GM21423 (cell line): Measurements from ENCODE around the gene ACOXL.
A peak's percentile ranks its signal among the peaks of the same experiment; 100 is the strongest.

ENCODE experiments used
- ATAC-seq: cut with Tn5 transposase; IDR thresholded peaks from one replicate; pipeline ENCODE4 v1.9.1; 2021; ENCODE audit warnings: mild to moderate bottlenecking, moderate library complexity; ENCODE audit not compliant: unreplicated experiment

Gene ACOXL

DNA sequence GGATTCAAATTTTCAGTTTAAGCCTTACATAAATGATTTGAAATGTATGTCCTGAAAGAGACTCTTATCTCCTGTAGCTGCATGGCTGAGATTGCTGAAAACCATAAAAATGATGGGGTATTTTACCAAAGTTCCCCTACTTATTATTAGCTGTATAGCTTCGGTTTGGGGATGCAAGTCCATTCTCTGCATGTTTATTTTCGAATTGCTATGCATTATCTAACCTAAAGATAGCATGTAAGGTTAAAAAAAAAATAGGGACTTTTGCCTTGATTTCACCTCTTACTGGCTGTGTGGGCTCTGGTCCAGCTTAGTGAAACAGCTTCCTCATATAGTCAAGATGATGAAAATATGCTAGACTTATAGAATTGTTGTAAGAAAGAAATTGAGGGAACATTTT lies 14.0 kb upstream of the ACOXL start:
- ATAC-seq = no peak

DNA sequence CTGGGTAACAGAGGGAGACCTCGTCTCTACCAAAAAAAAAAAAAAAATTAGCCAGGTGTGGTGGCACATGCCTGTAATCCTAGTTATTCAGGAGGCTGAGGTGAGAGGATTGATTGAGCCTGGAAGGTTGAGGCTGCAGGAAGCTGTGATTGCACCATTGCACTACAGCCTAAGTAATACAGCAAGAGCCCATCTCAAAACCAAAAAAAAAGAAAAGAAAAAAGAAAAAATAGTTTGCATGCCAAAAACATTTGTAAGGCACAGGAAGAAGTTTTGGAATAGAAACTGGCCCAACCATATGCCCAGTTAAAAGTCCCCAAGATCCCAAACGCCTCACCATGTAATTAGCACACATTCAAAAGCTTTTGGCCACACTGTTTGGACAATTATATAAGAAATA lies 13.4 kb upstream of the ACOXL start:
- ATAC-seq = no peak

DNA sequence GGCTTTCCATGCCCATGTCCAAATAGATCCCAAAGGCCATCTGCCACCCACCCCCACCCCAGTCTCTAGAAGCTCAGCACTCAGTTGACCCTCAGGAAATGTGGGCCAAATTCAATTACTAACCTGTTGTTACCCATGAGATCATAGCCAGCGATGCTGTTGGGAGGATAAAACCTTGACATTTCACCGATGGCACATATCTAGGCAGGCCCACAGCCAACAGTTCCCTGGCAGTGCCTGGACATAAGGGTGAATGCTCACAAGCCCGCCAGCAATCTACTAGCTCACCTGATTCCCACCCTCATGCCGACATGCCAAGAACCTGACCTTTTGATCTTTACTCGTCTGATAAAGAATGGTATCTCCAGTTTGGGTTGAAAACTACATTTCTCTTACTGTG lies 11.8 kb upstream of the ACOXL start:
- ATAC-seq = no peak

DNA sequence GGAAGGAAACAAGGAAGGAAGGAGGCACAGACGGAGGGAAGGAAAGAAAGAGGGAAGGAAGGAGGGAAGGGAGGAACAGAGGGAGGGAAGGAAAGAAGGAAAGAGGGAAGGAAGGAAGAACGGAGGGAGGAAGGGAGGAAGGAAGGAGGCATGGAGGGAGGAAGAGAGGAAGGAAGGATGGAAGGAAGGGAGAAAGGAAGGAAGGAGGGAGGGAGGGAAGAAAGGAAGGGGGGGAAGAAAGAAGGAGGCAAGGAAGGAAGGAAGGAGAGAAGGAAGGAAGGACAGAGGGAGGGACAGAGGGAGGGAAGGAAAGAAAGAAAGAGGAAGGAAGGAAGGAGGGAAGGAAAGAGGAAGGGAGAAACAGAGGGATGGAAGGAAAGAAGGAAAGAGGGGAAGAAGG lies 7.6 kb upstream of the ACOXL start:
- no peak for ATAC-seq

DNA sequence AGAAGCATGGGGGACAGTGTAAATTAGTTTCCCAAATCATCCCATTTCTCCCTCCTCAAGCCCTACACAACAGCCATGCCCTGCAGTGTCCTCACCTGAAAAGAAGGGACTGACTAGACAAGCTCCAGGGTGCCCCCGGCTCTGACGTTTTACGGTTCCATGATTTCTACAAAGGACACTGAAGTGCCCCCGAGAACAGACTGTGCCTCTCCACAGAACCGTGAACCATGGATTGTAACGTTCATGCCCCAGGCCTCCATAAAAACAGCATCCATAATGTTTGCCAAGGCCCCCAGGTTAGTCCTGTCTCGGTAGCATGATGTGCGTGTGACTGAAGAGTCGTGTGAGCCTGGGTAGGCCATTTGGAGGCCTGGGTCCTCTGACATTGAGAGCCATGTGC lies 7.0 kb upstream of the ACOXL start:
- no peak for ATAC-seq

DNA sequence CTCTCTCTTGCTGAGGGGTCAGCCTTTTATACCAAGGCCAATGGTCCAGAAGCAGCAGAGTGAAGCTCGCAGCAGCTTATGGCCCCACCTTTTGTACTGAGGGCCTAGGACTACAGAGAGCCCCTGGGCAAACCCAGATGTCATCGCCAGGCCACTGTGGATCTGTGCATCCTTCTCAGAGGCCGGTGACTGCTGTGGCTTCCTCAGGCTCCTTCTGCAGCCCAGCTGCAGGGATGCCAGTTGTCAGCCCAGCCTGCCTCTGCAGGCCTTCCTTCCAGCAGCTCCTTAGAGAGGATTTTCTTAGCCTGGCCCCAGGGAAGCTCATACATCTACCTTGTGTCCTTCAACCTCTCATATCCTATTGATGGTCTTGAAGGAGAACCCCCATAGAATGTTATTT lies 6.5 kb upstream of the ACOXL start:
- no peak for ATAC-seq

DNA sequence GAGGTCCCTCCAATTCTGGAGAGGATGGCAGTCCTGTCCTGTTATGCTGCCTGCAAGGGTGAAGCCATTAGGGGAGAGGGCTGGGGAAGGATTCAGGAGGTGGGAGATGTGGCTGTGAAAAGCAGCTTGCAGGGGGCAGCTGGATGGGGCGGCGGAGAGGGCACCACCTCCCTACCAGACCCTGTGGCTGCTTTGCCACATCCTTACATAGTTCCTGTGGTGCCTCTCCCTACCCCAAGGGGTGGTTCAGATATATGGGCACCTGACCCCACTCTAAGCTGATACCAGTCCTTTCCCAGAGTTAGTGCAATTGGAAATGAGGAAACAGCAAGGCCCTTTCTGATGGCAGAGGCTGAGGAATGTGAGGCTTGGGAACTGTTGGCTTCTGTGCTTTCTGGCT lies 6.1 kb upstream of the ACOXL start:
- no peak for ATAC-seq

DNA sequence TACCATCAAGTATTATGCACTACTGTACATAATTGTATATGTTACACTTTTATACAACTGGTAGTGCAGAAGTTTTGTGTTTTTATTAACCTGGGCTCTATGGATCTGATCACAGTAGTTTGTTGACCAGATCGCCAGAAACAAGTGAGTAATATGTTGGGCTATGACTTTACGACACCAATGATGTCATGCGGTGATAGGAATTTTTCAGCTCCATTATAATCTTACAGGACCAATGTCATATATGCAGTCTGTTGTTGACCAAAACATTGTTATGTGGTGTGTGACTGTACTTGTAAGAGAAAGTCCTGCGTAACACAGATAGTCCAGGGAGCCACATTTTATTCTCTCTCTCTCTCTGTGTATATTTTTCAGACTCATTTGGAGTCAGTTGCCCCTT lies 4.5 kb upstream of the ACOXL start:
- no peak for ATAC-seq

DNA sequence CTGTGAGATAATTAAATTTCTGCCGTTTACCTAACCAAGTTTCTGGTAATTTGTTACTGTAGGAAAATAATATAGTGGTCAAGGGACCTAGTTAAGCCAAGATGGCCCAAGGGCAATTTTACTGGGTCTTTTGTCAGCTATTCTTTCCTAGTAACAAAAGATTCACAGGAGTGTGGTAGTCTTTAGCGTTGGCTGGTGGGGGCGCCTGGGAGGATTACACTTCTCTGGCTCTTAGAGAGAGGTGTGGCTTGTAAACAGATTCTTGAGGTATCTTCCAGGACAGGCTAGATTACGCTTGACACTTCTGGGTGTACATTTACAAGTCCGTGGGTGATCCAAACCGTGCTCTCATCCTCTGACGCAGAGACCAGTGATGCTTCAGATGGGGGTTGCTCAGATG lies 3.3 kb upstream of the ACOXL start:
- ATAC-seq = no peak

DNA sequence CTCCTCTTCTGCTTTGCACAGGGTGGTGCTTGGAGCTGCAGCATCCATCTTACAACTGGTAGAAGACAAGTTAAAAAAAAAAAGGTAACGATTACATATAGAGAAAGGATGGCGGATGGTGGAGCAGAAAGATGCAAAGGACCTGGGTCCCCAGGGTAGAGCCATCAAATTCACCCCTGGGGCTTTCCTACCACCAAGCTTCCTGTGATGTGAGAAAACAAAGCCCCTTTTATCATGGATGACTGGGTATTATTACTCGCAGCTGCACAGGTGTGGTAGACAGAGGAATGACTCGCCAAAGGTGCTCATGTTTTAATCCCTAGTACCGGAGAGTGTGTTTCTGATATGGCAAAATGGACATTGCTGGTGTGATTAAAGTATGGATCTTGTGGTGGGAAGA lies 1.3 kb upstream of the ACOXL start:
- ATAC-seq = no peak

DNA sequence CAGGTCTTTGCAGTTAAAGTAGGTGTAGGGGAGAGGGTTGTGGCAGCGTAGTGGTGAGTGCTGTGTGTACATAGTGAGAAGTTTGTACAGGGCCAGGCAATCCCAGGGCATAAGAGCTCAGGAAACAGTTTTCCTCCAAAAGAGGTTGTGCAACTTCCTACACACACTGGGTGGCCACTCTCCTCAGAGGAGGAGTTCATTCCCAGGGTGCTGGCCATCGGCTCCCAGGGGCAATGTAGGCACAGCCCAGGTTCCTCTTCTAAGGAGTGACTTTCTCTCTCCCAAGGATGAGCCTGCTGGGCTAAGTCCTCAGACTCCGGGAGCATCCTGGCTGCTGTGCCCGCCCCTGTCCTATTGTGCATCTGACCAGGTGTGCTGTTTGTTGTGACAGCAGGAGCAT lies 3.0 kb downstream of the ACOXL start:
- ATAC-seq = no peak

DNA sequence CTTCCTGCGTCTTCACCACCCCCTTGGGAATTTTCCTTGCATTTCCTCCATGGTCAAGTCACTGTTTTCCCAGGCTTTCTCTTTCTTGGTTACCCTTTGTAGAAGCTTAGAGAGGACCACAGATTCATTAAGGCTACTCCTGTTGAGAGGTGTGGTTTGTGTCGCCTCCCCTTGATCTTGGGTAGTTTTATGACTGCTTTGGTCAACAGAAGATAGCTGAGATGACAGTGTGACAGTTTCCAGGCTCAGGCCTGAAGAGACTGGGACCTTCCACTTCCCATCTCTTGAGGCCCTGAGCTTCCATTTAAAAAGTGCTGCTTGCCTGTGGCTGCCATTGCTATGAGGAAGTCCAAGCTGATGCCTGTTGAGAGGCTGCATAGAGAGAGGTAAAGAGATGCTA lies 5.4 kb downstream of the ACOXL start:
- no peak for ATAC-seq

DNA sequence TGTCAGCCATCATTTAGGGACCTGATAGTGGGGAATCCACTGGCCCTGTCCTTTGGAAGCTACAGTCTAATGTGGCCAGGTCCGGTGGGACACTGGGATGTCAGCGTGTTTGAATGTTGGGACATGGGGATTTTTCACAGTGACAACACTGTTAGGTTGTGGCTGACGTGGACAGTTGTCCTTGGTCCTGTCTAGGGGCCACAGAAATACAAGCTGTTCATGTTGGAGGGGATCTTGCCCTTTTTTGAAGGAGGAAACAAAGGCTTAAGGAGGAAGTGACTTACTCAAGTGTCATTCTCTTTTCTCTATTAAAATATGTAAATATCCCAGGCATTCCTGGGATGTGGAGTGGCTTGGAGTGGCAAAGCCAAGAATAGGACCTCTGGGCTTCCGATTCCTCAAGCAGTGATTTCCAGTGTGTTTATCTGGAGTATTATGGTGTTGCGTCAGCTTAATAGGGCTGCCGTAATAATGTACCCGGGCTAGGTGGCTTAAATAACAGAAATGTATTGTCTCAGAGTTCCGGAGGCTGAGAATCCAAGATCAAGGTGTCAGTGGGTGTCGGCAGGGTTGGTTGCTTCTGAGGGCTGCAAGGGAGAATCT lies 8.5 kb downstream of the ACOXL start:
- no peak for ATAC-seq

DNA sequence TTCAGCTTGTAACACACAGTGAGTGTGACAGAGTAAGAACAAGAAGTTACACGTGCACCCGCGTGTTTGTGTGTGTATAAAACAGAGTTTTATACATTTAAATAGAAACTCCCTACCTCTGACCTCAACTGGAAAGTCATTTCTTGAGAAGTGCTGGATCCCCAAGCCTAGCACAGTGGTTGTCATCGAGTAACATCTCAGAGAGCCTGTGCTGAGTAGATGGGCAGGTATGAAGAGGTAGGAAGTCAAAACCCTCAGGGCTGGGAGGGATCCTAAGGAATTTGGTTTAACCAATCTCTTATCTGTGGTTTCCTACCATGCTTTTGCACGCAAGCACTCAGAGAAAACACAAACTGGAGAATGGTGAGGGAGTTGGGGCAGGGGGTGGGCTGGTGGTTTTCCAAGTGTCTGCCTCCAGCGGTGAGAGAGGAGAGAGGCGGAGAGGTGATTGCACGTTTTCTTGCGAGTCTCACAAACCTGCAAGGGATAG lies 9.2 kb downstream of the ACOXL start:
- no peak for ATAC-seq

DNA sequence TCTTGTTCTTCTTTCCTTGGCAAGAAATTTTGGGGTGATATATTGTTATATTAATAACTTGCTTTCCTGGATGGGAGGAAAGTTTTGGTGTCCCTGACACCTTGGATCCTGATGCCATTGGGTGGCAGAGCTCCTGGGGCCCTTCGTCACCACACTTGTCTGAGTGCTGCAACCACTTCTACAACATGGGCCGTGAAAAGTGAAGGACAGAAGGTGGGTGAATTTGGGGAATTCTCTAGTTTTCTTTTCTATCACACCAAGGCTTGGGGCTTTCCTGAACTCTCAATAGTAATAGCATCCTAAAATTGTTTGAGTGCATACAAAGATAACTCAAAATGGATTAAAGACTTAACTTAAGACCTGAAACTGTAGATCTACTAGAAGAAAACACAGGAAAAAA lies 10.0 kb downstream of the ACOXL start:
- ATAC-seq = no peak

DNA sequence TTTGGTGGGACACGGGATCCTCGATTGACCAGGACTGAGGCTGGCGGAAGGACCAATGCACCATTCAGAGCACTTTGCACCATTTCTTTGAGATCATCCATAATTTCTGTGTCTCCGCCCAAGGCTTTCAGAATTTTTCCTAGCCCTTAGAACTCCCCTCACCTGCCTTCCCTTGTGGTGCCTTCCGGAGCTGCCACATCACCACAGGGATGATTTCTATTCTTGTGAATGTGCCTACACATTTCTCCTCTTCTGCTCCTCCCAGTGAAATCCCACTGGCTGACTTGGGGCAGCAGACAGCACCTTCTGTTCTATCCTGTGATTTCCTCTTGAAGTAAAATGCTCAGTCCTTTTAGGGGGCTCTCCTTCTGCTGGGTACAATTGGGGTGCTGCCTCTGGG lies 11.2 kb downstream of the ACOXL start:
- ATAC-seq = no peak

DNA sequence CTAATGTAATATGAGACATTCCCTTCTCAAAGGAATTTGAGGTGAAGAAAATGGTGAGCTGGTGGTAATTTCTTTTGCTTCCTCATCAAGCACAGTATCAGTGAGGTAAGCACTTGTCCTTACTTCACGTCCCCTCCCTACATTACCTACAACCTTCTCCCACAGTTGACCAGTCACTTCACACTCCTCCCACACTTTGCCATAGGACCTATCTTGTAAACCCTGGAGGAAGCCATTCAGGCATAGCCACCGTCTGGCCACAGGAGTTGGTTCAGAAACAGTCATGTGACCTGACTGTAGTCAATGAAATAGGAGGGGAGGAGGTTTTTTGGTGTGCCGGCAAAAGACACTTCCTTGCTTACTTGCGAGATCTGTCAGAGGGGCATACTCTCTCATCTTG lies 12.1 kb downstream of the ACOXL start:
- ATAC-seq = no peak

DNA sequence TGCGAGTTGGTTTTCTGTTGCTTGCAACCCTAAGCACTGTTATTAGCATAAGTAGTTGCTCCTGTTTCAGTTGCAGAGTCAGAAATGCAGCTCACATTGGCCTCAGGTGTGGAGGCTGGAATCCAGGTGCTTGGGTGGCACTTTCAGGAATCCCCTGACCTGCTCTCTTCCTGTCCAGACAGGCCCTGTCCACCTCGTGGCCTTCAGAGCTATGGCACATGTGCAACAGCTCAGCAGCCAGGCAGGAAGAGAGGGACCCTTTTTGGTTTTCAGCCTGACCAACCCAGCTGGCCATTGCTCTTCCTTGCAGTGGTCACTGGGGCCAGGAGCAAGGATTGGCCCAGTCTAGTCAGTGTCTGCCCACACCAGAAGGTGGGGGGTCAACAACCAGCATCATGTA lies 12.7 kb downstream of the ACOXL start:
- no peak for ATAC-seq

DNA sequence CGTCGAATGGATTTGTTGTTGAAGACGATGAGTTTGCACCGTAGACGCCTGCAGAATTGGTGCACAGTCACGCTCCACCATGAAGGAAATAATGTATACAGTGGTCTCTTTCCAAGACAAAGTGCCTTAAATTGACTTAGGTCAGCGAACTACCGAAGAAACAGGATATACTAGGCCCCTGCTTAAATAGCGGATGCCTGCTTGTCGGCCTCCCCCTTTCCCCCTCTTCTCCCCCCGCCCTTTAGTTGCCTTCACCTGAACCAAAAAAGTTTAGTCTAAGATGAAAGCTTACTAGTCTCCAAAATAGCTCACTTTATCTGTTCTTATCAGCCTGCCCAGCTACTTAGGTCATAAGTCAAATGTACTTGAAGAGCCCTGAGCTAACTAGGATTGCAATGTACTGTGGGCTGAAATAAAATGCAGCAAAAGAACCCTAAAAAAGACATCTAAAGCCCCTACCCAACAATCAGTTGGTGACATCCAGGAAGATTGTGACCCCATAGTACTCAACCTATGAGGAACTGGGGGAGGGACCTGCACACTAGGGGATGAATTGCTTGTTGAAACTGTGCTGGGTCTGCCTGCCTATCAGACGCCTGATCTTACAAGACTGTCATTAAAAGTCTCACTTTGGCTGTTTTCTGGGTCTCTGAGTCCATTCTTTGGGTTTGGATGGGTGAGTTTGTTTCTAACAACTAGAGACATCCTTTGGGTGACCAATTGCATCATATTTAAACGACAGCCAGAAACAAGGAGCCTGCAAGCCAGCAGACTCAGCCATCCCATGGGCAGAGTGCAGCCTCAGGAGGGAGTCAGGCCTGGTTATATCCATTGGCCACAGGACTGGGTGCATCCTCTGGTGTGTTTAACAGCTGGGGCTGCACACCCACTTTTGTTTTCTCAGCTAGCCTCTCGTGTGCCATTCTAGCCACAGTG lies 14.5 kb downstream of the ACOXL start:
- no peak for ATAC-seq

DNA sequence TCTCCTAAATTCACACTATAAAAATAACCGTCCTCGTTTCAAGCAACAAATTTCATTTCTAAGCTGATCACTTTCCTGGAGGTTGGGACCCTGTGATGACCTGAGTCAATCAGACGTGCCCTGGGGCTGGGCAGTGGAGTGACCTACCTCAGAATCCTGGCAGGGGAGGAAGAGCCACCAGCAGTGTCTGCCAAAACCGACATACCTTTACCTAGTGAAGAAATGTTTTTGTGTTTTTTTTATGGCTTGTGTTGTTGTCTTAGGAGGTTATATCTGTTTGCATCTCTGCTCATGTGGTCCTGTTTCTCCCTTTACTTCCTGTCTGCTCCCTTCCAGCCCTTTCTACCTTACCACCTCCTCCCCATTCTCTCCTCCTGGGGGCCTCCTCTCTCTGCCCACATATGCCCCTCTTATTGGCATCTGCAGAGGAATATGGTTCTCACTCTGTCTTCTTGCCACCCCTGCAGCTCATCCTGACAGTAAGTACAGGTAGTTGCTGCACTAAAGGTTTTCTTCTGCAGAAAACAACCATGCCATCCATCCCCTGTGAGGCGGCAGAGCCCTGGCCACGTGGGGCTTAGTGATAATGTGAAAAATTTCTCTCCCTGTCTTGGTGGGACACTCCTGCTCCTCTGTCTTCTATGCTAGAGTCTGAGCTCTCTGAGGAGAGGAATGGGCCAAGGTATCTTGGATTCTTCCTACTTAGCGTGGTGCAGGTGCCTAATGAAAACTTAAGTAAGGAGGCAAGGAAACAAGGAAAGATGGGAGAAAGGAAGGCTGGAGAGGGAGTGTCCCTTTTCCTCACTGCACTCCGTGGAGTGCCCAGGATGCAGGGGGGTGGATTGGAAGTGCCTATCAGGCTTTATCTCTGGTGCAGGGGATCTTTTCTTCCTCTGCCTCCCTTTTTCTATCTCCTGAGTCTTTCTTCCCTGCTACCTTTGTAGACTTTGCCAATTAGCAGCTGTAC lies 15.4 kb downstream of the ACOXL start:
- ATAC-seq = no peak

DNA sequence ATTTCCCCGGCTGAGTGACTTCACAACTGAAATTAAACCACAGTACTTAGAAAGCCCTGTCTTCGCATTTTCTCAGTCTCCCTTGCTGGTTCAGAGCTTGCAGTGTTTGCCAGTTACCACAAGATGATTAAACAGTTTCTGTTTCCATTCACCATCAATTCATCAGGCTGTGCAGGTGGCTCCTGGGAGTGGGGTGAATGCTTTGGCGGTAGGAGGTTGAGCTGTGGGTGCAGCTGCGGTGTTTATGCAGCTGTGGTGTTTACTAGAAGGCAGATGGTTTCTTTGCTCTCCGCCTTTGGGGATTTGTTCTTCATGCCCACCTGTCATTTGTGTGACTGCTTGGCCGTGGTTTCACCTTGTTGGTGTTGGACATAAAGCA lies 16.1 kb downstream of the ACOXL start:
- ATAC-seq = peak; percentile 96
